CMK (cell line): ENCODE measurements around the gene COPZ1.

Experiments
- DNase-seq: peaks from one replicate; pipeline ENCODE4 v3.0.0-alpha.2; 2010; ENCODE audit warnings: low read depth

The COPZ1 gene

GRCh38 chr12:54397157-54397556 lies 72.2 kb downstream of the COPZ1 start:
- no peak for DNase-seq

DNA sequence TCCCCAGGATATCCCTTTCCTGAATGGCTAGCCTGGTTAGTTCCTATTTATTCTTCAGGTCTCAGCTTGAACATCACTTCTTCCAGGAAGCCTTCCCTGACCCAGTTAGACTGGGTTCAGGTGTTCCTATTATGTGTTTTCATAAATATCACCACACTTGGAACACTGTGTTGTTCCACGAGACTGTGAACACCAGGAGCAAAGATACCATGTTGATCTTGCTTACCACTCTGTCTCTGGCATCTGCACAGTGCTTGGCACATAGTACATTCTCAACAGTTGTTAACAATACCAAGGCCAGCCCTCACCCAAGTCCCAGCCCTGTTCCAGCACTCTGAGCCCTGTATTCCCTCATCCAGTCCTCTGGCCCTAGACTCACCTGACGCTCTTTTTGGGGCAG lies 73.3 kb downstream of the COPZ1 start:
- DNase-seq = no peak

- no peak for DNase-seq
These were observed 74.3 kb downstream of the COPZ1 start for GRCh38 chr12:54398995-54399793.

- no peak for DNase-seq
These were observed 76.2 kb downstream of the COPZ1 start for GRCh38 chr12:54401119-54401518.
